Measurements from ENCODE around the gene SPDYE3. TPM values are rescaled to one million over a fixed set of nuclear protein-coding genes. Genes with fewer than 3 reads are reported as not detected.
A peak's percentile ranks its signal among the peaks of the same experiment; 100 is the strongest.
"Not testable (repeated sequence)": the region's sequence is repeated elsewhere in the genome, so short reads cannot be mapped to it uniquely, and the experiment has no call there.

SPDYE3 gene
- total RNA-seq, 2 donors from 2014 or later, result not detected

- Mint-ChIP-seq H3K27ac (peak overlapping the region; percentile 92 to 98), H3K27me3 (no peaks in the 10 kb centered on the region), H3K4me3 (peak overlapping the region; percentile 49), H3K36me3 (peaks cover 32% of the 10 kb centered on the region), H3K9me3 (no peaks in the 10 kb centered on the region), H3K4me1 (ENCODE audit: low read depth in 2 of 2) (peaks cover 56 to 67% of the 10 kb centered on the region in 2 donors)
- no peak for ATAC-seq
- no peak for DNase-seq (ENCODE audit: low spot score)
These were observed 57.0 kb downstream of the SPDYE3 start for GRCh38 chr7:100364480-100364879.

- not testable (repeated sequence) for H3K9me3 Mint-ChIP-seq; H3K27me3 Mint-ChIP-seq; ATAC-seq; DNase-seq (ENCODE audit: low spot score)
- peak overlapping the region; percentile 53 for H3K4me3 Mint-ChIP-seq
- peaks cover 56 to 63% of the 10 kb centered on the region in 2 donors for H3K4me1 Mint-ChIP-seq (ENCODE audit: low read depth in 2 of 2)
- peaks cover 21% of the 10 kb centered on the region for H3K36me3 Mint-ChIP-seq
- H3K27ac Mint-ChIP-seq, result peak overlapping the region; percentile 92 to 98
These were observed 58.5 kb downstream of the SPDYE3 start for GRCh38 chr7:100365998-100366367.

DNA sequence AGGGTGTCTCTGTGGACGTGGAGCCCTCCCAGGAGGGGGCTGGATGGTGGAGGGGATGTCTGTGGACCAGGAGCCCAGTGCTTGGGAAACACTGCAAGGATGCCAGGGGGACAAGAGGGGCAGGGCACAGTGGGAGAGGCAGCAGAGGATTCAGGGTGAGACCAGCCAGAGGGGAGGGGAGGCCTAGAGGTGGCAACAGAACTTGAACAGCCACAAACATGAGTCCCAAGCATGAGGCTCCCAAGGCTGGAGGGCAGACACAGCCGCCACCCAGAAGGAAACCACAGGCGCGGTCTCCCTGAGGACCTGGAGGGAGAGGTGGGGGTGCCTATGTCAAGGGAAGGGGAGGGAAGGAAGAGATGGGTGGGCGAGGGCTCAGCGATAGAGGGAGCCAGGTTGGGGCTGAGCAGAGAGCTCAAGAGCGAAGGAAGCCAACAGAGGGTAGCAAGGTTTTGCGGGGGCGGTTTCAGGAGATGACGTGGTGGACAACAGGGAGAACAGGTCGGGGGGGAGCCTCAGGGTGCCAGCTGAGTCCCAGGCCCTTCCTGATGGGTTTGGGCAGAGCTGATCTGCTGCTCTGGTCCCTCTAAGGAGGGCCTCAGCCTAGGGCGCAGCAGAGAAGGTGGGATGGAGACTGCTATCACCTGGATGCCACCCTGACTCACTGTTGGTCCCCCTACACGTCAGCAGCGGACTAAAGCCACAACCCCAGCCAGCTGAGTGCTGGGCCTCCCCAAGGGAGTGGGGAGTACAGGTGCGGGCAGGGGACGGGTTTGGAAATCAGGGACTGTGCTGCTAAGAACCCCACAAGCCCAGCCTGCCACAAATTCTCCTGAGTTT is 59.1 kb downstream of the SPDYE3 start:
- peak overlapping the region; percentile 92 to 98 for H3K27ac Mint-ChIP-seq
- DNase-seq (ENCODE audit: low spot score) (no peak), ATAC-seq (no peak)
- H3K36me3 Mint-ChIP-seq, result peaks cover 20% of the 10 kb centered on the region
- no peaks in the 10 kb centered on the region for H3K27me3 Mint-ChIP-seq
- no peaks in the 10 kb centered on the region for H3K9me3 Mint-ChIP-seq
- H3K4me1 Mint-ChIP-seq (ENCODE audit: low read depth in 2 of 2), result peaks cover 56 to 69% of the 10 kb centered on the region in 2 donors
- peak overlapping the region; percentile 53 for H3K4me3 Mint-ChIP-seq

GRCh38 chr7:100367251-100367620 is 59.7 kb downstream of the SPDYE3 start:
- no peaks in the 10 kb centered on the region for H3K9me3 Mint-ChIP-seq
- peaks cover 14% of the 10 kb centered on the region for H3K36me3 Mint-ChIP-seq
- ATAC-seq (no peak), DNase-seq (ENCODE audit: low spot score) (no peak)
- H3K27ac Mint-ChIP-seq, result peak overlapping the region; percentile 92 to 98
- H3K4me3 Mint-ChIP-seq, result peak overlapping the region; percentile 53
- peaks cover 58 to 70% of the 10 kb centered on the region in 2 donors for H3K4me1 Mint-ChIP-seq (ENCODE audit: low read depth in 2 of 2)
- H3K27me3 Mint-ChIP-seq, result no peaks in the 10 kb centered on the region

- Mint-ChIP-seq H3K27ac (peak overlapping the region; percentile 92 to 98), H3K4me1 (ENCODE audit: low read depth in 2 of 2) (peaks cover 61 to 74% of the 10 kb centered on the region in 2 donors), H3K27me3 (no peaks in the 10 kb centered on the region), H3K9me3 (no peaks in the 10 kb centered on the region), H3K4me3 (peak overlapping the region; percentile 53), H3K36me3 (peaks cover 13% of the 10 kb centered on the region)
- DNase-seq (ENCODE audit: low spot score), result no peak
- no peak for ATAC-seq
These were observed 60.4 kb downstream of the SPDYE3 start for GRCh38 chr7:100367676-100368613.

DNA sequence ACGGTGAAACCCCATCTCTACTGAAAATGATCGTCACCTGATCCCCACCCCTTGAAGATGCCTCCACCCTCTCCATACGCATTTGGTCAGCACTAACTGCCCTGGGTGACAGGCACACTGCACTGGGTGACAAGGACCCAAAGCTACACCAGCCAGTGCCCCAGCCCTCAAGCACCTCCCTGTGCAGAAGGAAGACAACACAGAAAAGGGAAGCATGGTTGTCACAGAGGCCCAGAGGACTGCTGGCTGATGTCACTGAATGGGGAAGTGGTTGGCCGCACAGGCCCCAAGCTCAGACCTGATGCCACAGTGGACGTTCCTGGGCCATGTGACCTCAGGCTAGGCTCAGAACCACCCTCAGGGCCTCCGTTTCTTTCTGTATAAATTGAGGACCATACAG is 61.6 kb downstream of the SPDYE3 start:
- Mint-ChIP-seq H3K36me3 (peaks cover 4% of the 10 kb centered on the region), H3K4me1 (ENCODE audit: low read depth in 2 of 2) (peaks cover 54 to 69% of the 10 kb centered on the region in 2 donors), H3K9me3 (no peaks in the 10 kb centered on the region), H3K27me3 (no peaks in the 10 kb centered on the region), H3K4me3 (peak overlapping the region; percentile 53), H3K27ac (peak overlapping the region; percentile 92 to 98)
- peak; percentile 77 to 79 for ATAC-seq
- peak; percentile 88 for DNase-seq (ENCODE audit: low spot score)

DNA sequence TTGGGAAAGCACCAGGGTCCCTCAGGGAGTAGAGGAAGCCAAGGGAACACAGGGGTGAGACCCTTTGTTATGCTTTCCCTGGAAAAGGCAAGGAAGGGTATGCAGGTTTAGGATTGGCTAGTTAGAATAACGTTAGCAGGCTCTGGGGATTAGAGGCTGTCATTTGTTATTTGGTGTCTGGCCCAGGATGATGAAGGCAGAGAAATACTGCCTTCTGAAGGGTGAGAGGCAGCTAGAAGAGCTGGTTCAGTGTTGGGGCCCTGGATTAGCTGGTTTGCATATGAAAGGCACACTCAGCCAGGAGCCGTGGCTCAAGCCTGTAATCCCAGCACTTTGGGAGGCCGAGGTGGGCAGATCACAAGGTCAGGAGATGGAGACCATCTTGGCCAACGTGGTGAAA is 62.8 kb downstream of the SPDYE3 start:
- Mint-ChIP-seq H3K36me3 (no peaks in the 10 kb centered on the region), H3K4me1 (ENCODE audit: low read depth in 2 of 2) (peaks cover 57 to 71% of the 10 kb centered on the region in 2 donors), H3K4me3 (no peak overlapping the region), H3K27ac (peak overlapping the region; percentile 92 to 98), H3K27me3 (no peaks in the 10 kb centered on the region), H3K9me3 (no peaks in the 10 kb centered on the region)
- DNase-seq (ENCODE audit: low spot score) (no peak), ATAC-seq (no peak)

GRCh38 chr7:100370746-100371145 is 63.2 kb downstream of the SPDYE3 start:
- peaks cover 58 to 71% of the 10 kb centered on the region in 2 donors for H3K4me1 Mint-ChIP-seq (ENCODE audit: low read depth in 2 of 2)
- no peaks in the 10 kb centered on the region for H3K9me3 Mint-ChIP-seq
- DNase-seq (ENCODE audit: low spot score) (no peak), ATAC-seq (no peak)
- H3K4me3 Mint-ChIP-seq, result no peak overlapping the region
- peak overlapping the region; percentile 92 to 98 for H3K27ac Mint-ChIP-seq
- H3K27me3 Mint-ChIP-seq, result no peaks in the 10 kb centered on the region
- no peaks in the 10 kb centered on the region for H3K36me3 Mint-ChIP-seq

- Mint-ChIP-seq H3K36me3 (no peaks in the 10 kb centered on the region), H3K4me1 (ENCODE audit: low read depth in 2 of 2) (peaks cover 55 to 69% of the 10 kb centered on the region in 2 donors), H3K9me3 (no peaks in the 10 kb centered on the region), H3K4me3 (no peak overlapping the region), H3K27ac (peak overlapping the region; percentile 92 to 98), H3K27me3 (no peaks in the 10 kb centered on the region)
- ATAC-seq (no peak), DNase-seq (ENCODE audit: low spot score) (no peak)
These were observed 64.2 kb downstream of the SPDYE3 start for GRCh38 chr7:100371561-100372171.

Other genes with a start within 250 kb of the SPDYE3 start
- gene ZNF3, start 226.0 kb upstream of the SPDYE3 start, total RNA-seq, result 10 to 100 TPM; 19.6 to 33.6 TPM
- gene COPS6, start 218.7 kb upstream of the SPDYE3 start, total RNA-seq, result 10 to 100 TPM; 81.8 to 88.8 TPM
- gene MCM7, start 206.3 kb upstream of the SPDYE3 start, total RNA-seq, result 100 to 1,000 TPM; 248 to 526 TPM
- gene AP4M1, start 206.1 kb upstream of the SPDYE3 start, total RNA-seq, result 10 to 100 TPM in 1 of 2 donors, 1 to 10 TPM in 1; 8.9 to 16.9 TPM
- 10 to 100 TPM; 46.3 to 69.1 TPM for gene TAF6, start 188.3 kb upstream of the SPDYE3 start, total RNA-seq
- gene CNPY4, start 188.1 kb upstream of the SPDYE3 start, total RNA-seq, result 10 to 100 TPM; 17.5 to 19.1 TPM
- 1 to 10 TPM; 3.4 to 6.5 TPM for gene MBLAC1, start 180.7 kb upstream of the SPDYE3 start, total RNA-seq
- 100 to 1,000 TPM; 124 to 145 TPM for gene LAMTOR4, start 158.8 kb upstream of the SPDYE3 start, total RNA-seq
- gene TRAPPC14, start 149.0 kb upstream of the SPDYE3 start, total RNA-seq, result 10 to 100 TPM; 46.2 to 52.7 TPM
- 1 to 10 TPM in 1 of 2 donors, under 1 TPM in 1; 0.57 to 1.1 TPM for gene GAL3ST4, start 139.1 kb upstream of the SPDYE3 start, total RNA-seq
- 1 to 10 TPM; 2.6 to 2.7 TPM for gene GPC2, start 130.3 kb upstream of the SPDYE3 start, total RNA-seq
- gene STAG3, start 129.8 kb upstream of the SPDYE3 start, total RNA-seq, result 10 to 100 TPM; 13.7 to 24.4 TPM
- 10 to 100 TPM; 32.2 to 43.9 TPM for gene PVRIG, start 87.8 kb upstream of the SPDYE3 start, total RNA-seq
- gene PILRB, start 50.4 kb downstream of the SPDYE3 start, total RNA-seq, result 10 to 100 TPM; 48.4 to 94.8 TPM
- gene PILRA, start 65.8 kb downstream of the SPDYE3 start, total RNA-seq, result 1 to 10 TPM; 3.7 to 6.8 TPM
- gene ZCWPW1, start 121.0 kb downstream of the SPDYE3 start, total RNA-seq, result 1 to 10 TPM; 1.3 to 2.5 TPM
- 10 to 100 TPM; 44.0 to 60.5 TPM for gene MEPCE, start 122.1 kb downstream of the SPDYE3 start, total RNA-seq
- 10 to 100 TPM; 54.5 to 57.0 TPM for gene PPP1R35, start 128.8 kb downstream of the SPDYE3 start, total RNA-seq
- gene SPACDR, start 156.6 kb downstream of the SPDYE3 start, total RNA-seq, result 1 to 10 TPM; 2.4 to 4.2 TPM
- 100 to 1,000 TPM; 129 to 134 TPM for gene TSC22D4, start 171.5 kb downstream of the SPDYE3 start, total RNA-seq
- not detected for gene NYAP1, start 176.2 kb downstream of the SPDYE3 start, total RNA-seq
- 10 to 100 TPM; 45.2 to 49.4 TPM for gene AGFG2, start 231.5 kb downstream of the SPDYE3 start, total RNA-seq

Measured in natural killer cell treated with Interleukin-12 subunit alpha and Interleukin-12 subunit beta and Interleukin-15 and Interleukin-18, amount 100 ng/mL, for 72 hours (primary cell).